Muscle of leg (tissue), 11 donors: Measurements from ENCODE around the gene PTPN5. TPM values are rescaled to one million over a fixed set of nuclear protein-coding genes. Genes with fewer than 3 reads are reported as not detected.

Experiments
- DNase-seq: peaks from one replicate; pipeline ENCODE4 v3.0.0; 2013
- H3K27ac ChIP-seq: one replicate; pipeline ENCODE4 v1.5.1; 2013; ENCODE audit warnings: mild to moderate bottlenecking, low read length, control low read depth
- H3K27me3 ChIP-seq: one replicate; pipeline ENCODE4 v1.6.1; 2013; ENCODE audit warnings: low read length; ENCODE audit not compliant: control insufficient read depth, insufficient read depth
- H3K36me3 ChIP-seq: one replicate; pipeline ENCODE4 v1.6.1; 2013; ENCODE audit warnings: low read length; ENCODE audit not compliant: control insufficient read depth, insufficient read depth
- H3K4me1 ChIP-seq: one replicate; pipeline ENCODE4 v1.6.1; 2013; ENCODE audit warnings: low read length; ENCODE audit not compliant: control insufficient read depth, insufficient read depth
- H3K4me3 ChIP-seq: one replicate; pipeline ENCODE4 v1.5.1; 2013; ENCODE audit warnings: low read length, control low read depth
- H3K9me3 ChIP-seq: replicated peaks from 2 replicates; pipeline ENCODE4 v1.6.1; 2013; ENCODE audit warnings: low read depth, low read length; ENCODE audit not compliant: control insufficient read depth
- WGBS: methylation state at CpG from one replicate; pipeline ENCODE4 v1.1.5; 2013; ENCODE audit warnings: missing lambda C conversion rate; ENCODE audit not compliant: insufficient coverage; 5-methylcytosine and 5-hydroxymethylcytosine counted together
- polyA plus RNA-seq, 8 donors: library from polyadenylated mRNA; unstranded; fragments of 120-200 nt; gene quantifications; one replicate each; pipeline versions ENCODE4 v1.2.1 to v1.2.3, GENCODE V29; 2013; ENCODE audit warnings: inconsistent platforms in 1 of 8, low replicate concordance in 1 of 8; ENCODE audit not compliant: insufficient read length in 8 of 8, insufficient read depth in 1 of 8
- total RNA-seq: library from RNA; stranded (reverse); fragments of 120-200 nt; gene quantifications from one replicate; pipeline ENCODE4 v1.2.4, GENCODE V29; 2013

PTPN5 gene
- total and polyA plus RNA-seq, 9 donors: 0.14 to 2.0 (median 0.24) TPM

GRCh38 chr11:18773681-18774080 lies 17.9 kb downstream of the PTPN5 start:
- H3K4me3 ChIP-seq: no peak overlapping the region
- peaks cover 2% of the 10 kb centered on the region for H3K27me3 ChIP-seq
- no peak for DNase-seq
- no peaks in the 10 kb centered on the region for H3K4me1 ChIP-seq
- WGBS: 88% methylated on average over 3 of the region's 3 CpGs
- H3K9me3 ChIP-seq: no peaks in the 10 kb centered on the region
- H3K27ac ChIP-seq: no peak overlapping the region
- H3K36me3 ChIP-seq: no peaks in the 10 kb centered on the region

GRCh38 chr11:18773104-18773503 lies 18.5 kb downstream of the PTPN5 start:
- 68% methylated on average over 7 of the region's 8 CpGs for WGBS
- no peaks in the 10 kb centered on the region for H3K9me3 ChIP-seq
- peaks cover 4% of the 10 kb centered on the region for H3K27me3 ChIP-seq
- H3K4me3 ChIP-seq: no peak overlapping the region
- no peak for DNase-seq
- no peak overlapping the region for H3K27ac ChIP-seq
- H3K4me1 ChIP-seq: no peaks in the 10 kb centered on the region
- no peaks in the 10 kb centered on the region for H3K36me3 ChIP-seq

GRCh38 chr11:18772211-18772610 lies 19.4 kb downstream of the PTPN5 start:
- Histone ChIP-seq H3K27me3 (peaks cover 4% of the 10 kb centered on the region), H3K9me3 (no peaks in the 10 kb centered on the region), H3K4me1 (no peaks in the 10 kb centered on the region), H3K36me3 (no peaks in the 10 kb centered on the region), H3K27ac (no peak overlapping the region), H3K4me3 (no peak overlapping the region)
- DNase-seq: peak; percentile 33
- 56% methylated on average over 4 of the region's 5 CpGs for WGBS

- 73% methylated on average over 7 of the region's 13 CpGs for WGBS
These were observed 20.1 kb downstream of the PTPN5 start for GRCh38 chr11:18771266-18772035.

GRCh38 chr11:18770479-18771125 lies 21.0 kb downstream of the PTPN5 start:
- no peak for DNase-seq
- WGBS: 46% methylated on average over 5 of the region's 11 CpGs
- H3K27ac ChIP-seq: no peak overlapping the region
- no peaks in the 10 kb centered on the region for H3K36me3 ChIP-seq
- H3K4me1 ChIP-seq: no peaks in the 10 kb centered on the region
- no peaks in the 10 kb centered on the region for H3K9me3 ChIP-seq
- no peak overlapping the region for H3K4me3 ChIP-seq
- H3K27me3 ChIP-seq: peaks cover 4% of the 10 kb centered on the region

More at GRCh38 chr11:18771266-18772035, 20.1 kb downstream of the PTPN5 start:
- DNase-seq: no peak
- Histone ChIP-seq H3K4me1 (no peaks in the 10 kb centered on the region), H3K27me3 (peaks cover 4% of the 10 kb centered on the region), H3K4me3 (no peak overlapping the region), H3K9me3 (no peaks in the 10 kb centered on the region), H3K27ac (no peak overlapping the region), H3K36me3 (no peaks in the 10 kb centered on the region)

- H3K9me3 ChIP-seq: no peaks in the 10 kb centered on the region
- no peaks in the 10 kb centered on the region for H3K36me3 ChIP-seq
- WGBS: 36% methylated on average over 4 of the region's 8 CpGs
- no peak for DNase-seq
- H3K27me3 ChIP-seq: peaks cover 4% of the 10 kb centered on the region
- H3K4me3 ChIP-seq: no peak overlapping the region
- no peak overlapping the region for H3K27ac ChIP-seq
- no peaks in the 10 kb centered on the region for H3K4me1 ChIP-seq
These were observed 21.7 kb downstream of the PTPN5 start for GRCh38 chr11:18769802-18770456.

GRCh38 chr11:18768978-18769377 lies 22.6 kb downstream of the PTPN5 start:
- H3K27me3 ChIP-seq: peaks cover 4% of the 10 kb centered on the region
- DNase-seq: no peak
- no peak overlapping the region for H3K4me3 ChIP-seq
- no peaks in the 10 kb centered on the region for H3K36me3 ChIP-seq
- no peak overlapping the region for H3K27ac ChIP-seq
- no peaks in the 10 kb centered on the region for H3K9me3 ChIP-seq
- no peaks in the 10 kb centered on the region for H3K4me1 ChIP-seq
- 58% methylated on average over 4 of the region's 5 CpGs for WGBS

GRCh38 chr11:18768472-18768901 lies 23.1 kb downstream of the PTPN5 start:
- Histone ChIP-seq H3K27me3 (peaks cover 4% of the 10 kb centered on the region), H3K36me3 (no peaks in the 10 kb centered on the region), H3K4me3 (no peak overlapping the region), H3K27ac (no peak overlapping the region), H3K9me3 (no peaks in the 10 kb centered on the region), H3K4me1 (no peaks in the 10 kb centered on the region)
- DNase-seq: no peak
- 88% methylated on average over 1 of the region's 4 CpGs for WGBS

GRCh38 chr11:18766015-18766414 lies 25.6 kb downstream of the PTPN5 start:
- H3K4me1 ChIP-seq: no peaks in the 10 kb centered on the region
- H3K36me3 ChIP-seq: no peaks in the 10 kb centered on the region
- H3K27me3 ChIP-seq: peaks cover 4% of the 10 kb centered on the region
- no peak for DNase-seq
- no peak overlapping the region for H3K27ac ChIP-seq
- WGBS: 88% methylated on average over 1 of the region's 2 CpGs
- H3K4me3 ChIP-seq: no peak overlapping the region
- H3K9me3 ChIP-seq: no peaks in the 10 kb centered on the region

- H3K4me3 ChIP-seq: no peak overlapping the region
- H3K36me3 ChIP-seq: no peaks in the 10 kb centered on the region
- no peak overlapping the region for H3K27ac ChIP-seq
- H3K27me3 ChIP-seq: peaks cover 4% of the 10 kb centered on the region
- no peaks in the 10 kb centered on the region for H3K4me1 ChIP-seq
- H3K9me3 ChIP-seq: no peaks in the 10 kb centered on the region
- no peak for DNase-seq
- 58% methylated on average over 2 of the region's 6 CpGs for WGBS
These were observed 26.0 kb downstream of the PTPN5 start for GRCh38 chr11:18765554-18765953.
